ENCODE measurements around the gene PAX7. TPM values are rescaled to one million over a fixed set of nuclear protein-coding genes. Genes with fewer than 3 reads are reported as not detected.

Gene PAX7
- total RNA-seq, 2 donors from 2014 or later, result not detected

DNA sequence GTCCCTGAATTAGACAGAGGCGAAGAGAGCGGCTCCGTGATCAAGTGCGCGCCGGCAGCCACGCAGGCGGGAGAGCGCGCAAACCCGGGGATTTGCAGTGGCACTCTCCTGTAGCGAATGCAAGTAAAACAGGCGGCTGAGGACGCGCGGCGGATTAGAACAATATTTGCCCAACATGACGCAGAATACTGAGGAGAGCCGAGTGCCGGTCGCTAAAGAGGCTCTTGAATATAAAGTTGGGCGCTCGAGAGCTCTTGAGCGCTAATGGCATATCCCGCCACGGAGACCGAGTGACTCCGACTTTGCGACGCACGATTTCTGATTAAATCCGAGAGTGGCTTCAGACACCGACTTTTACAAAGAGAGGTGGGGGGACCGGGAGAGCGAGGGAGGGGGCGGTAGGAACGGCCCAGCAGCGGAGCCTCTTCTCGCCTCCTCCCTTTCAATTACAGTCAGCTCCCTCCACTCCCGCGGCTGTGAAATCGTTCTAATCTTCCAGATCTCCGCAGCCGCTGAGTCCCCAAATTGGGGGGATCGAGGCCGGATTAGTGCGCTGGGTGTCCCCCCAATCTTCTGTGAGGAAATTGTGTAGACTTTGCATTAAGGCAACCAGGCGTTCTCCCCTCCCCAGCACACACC lies 2.3 kb downstream of the PAX7 start:
- Mint-ChIP-seq H3K27ac (no peak overlapping the region), H3K4me3 (no peak overlapping the region), H3K27me3 (peaks cover 66 to 86% of the 10 kb centered on the region in 2 donors), H3K9me3 (no peaks in the 10 kb centered on the region), H3K4me1 (ENCODE audit: low read depth in 2 of 2) (peaks cover 0 to 5% of the 10 kb centered on the region in 2 donors), H3K36me3 (no peaks in the 10 kb centered on the region)
- DNase-seq (ENCODE audit: low spot score), result no peak
- no peak for ATAC-seq

DNA sequence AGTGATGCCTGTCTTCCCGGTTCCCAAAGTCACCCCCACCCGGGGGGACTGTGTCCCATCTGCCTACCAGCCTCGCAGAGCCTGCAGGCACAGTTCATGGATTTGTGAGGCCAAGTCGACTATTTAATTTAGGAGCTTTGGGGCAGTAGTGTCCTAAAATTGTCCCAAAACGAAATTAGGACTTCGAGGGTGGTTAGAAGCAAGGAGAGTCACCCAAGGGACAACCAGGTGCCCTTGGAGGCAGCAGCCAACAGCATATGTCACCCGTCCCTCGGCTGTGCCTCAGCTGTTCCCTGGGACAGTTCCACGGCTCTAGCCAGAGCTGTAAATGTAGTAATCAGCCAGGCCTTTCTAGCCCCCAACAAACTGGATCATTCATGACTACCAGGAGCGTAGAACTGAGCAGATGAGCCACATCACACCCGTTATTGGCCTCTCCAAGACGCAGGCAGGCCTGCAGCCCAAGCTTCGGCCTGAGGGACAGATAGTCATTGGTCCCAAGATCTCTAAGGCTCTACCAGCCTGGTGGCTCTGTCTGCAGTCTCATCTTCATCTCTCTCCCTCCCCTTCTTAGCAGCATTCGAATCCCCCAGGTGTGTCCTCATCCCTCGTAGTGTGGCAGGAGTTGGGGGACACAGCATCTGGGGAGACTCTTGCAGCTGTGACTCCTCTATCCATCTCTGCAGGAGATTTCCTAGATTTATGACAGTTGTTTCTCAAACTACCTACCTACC lies 2.9 kb downstream of the PAX7 start:
- no peaks in the 10 kb centered on the region for H3K9me3 Mint-ChIP-seq
- no peak overlapping the region for H3K27ac Mint-ChIP-seq
- no peak for DNase-seq (ENCODE audit: low spot score)
- no peak for ATAC-seq
- no peaks in the 10 kb centered on the region for H3K36me3 Mint-ChIP-seq
- no peak overlapping the region for H3K4me3 Mint-ChIP-seq
- H3K27me3 Mint-ChIP-seq, result peaks cover 71 to 87% of the 10 kb centered on the region in 2 donors
- H3K4me1 Mint-ChIP-seq (ENCODE audit: low read depth in 2 of 2), result peaks cover 0 to 5% of the 10 kb centered on the region in 2 donors

GRCh38 chr1:18634276-18634675 lies 3.6 kb downstream of the PAX7 start:
- H3K4me3 Mint-ChIP-seq, result no peak overlapping the region
- ATAC-seq (no peak), DNase-seq (ENCODE audit: low spot score) (no peak)
- peaks cover 72 to 87% of the 10 kb centered on the region in 2 donors for H3K27me3 Mint-ChIP-seq
- no peaks in the 10 kb centered on the region for H3K36me3 Mint-ChIP-seq
- H3K9me3 Mint-ChIP-seq, result no peaks in the 10 kb centered on the region
- H3K27ac Mint-ChIP-seq, result no peak overlapping the region
- H3K4me1 Mint-ChIP-seq (ENCODE audit: low read depth in 2 of 2), result peaks cover 0 to 5% of the 10 kb centered on the region in 2 donors

GRCh38 chr1:18635070-18635577 lies 4.5 kb downstream of the PAX7 start:
- ATAC-seq (no peak), DNase-seq (ENCODE audit: low spot score) (no peak)
- no peaks in the 10 kb centered on the region for H3K36me3 Mint-ChIP-seq
- H3K4me3 Mint-ChIP-seq, result no peak overlapping the region
- no peaks in the 10 kb centered on the region for H3K9me3 Mint-ChIP-seq
- H3K27me3 Mint-ChIP-seq, result peaks cover 77 to 90% of the 10 kb centered on the region in 2 donors
- H3K4me1 Mint-ChIP-seq (ENCODE audit: low read depth in 2 of 2), result peaks cover 0 to 5% of the 10 kb centered on the region in 2 donors
- no peak overlapping the region for H3K27ac Mint-ChIP-seq

DNA sequence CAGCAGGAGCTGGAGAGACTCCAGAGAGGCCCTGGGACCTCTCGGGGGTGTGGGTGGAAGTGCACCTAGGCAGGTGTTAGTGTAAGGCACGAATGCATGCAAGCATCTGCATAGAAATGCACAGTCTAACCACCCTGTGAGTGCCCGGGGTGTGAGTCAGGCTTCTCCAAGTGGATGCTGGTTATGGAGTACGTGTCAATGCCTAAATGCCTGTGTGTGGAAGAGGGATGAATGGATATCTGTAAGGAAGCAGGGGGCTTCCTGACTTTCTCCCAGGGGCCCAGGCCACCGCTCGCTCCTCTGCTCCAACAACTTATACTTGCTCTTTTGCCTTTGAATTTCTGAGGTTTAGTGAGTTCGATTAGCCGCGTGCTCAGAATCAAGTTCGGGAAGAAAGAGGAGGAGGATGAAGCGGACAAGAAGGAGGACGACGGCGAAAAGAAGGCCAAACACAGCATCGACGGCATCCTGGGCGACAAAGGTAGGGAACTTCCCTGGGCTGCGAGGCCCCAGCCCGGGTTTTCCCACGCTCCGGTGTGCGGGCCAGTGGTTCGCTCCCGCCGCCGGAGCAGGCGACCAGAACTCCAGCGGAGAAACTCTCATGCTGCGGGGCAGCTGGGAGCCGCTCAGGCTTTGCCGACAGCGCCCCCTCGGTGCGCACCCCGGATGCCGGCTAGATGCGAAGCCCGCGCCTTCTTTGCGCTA lies 5.4 kb downstream of the PAX7 start:
- H3K27me3 Mint-ChIP-seq, result peaks cover 78 to 91% of the 10 kb centered on the region in 2 donors
- no peak overlapping the region for H3K4me3 Mint-ChIP-seq
- DNase-seq (ENCODE audit: low spot score) (no peak), ATAC-seq (no peak)
- no peaks in the 10 kb centered on the region for H3K9me3 Mint-ChIP-seq
- no peaks in the 10 kb centered on the region for H3K36me3 Mint-ChIP-seq
- no peak overlapping the region for H3K27ac Mint-ChIP-seq
- H3K4me1 Mint-ChIP-seq (ENCODE audit: low read depth in 2 of 2), result peaks cover 0 to 5% of the 10 kb centered on the region in 2 donors

GRCh38 chr1:18636596-18637508 lies 6.2 kb downstream of the PAX7 start:
- ATAC-seq (no peak), DNase-seq (ENCODE audit: low spot score) (no peak)
- Mint-ChIP-seq H3K27me3 (peaks cover 82 to 95% of the 10 kb centered on the region in 2 donors), H3K4me1 (ENCODE audit: low read depth in 2 of 2) (peaks cover 0 to 4% of the 10 kb centered on the region in 2 donors), H3K36me3 (no peaks in the 10 kb centered on the region), H3K4me3 (no peak overlapping the region), H3K9me3 (no peaks in the 10 kb centered on the region), H3K27ac (no peak overlapping the region)

DNA sequence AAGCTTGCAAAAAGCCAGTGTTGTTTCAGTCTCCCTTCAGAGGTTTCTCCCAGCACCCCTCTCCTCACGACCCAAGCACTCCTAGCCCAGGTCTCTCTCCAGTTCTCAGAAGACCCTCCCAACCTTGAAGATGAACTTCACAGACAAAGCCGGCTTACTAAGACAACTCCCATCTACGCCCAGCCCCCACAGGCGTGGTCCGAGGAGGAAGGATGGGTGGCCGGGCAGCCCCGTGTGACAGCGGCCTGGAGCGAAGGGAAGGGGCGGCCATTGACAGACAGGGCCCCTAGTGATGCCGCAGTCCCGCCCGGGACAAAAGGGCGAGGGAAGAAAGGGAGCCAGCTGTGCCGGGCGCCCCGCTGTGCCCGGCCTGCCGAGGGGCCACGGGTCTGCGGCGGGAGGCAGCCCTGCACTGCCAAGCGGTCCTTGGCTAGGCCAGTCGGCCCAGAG lies 6.9 kb downstream of the PAX7 start:
- ATAC-seq (peak in 1 of 2 donors; percentile 8), DNase-seq (ENCODE audit: low spot score) (no peak)
- Mint-ChIP-seq H3K9me3 (no peaks in the 10 kb centered on the region), H3K27me3 (peaks cover 80 to 96% of the 10 kb centered on the region in 2 donors), H3K4me3 (no peak overlapping the region), H3K4me1 (ENCODE audit: low read depth in 2 of 2) (peaks cover 0 to 3% of the 10 kb centered on the region in 2 donors), H3K36me3 (no peaks in the 10 kb centered on the region), H3K27ac (no peak overlapping the region)

DNA sequence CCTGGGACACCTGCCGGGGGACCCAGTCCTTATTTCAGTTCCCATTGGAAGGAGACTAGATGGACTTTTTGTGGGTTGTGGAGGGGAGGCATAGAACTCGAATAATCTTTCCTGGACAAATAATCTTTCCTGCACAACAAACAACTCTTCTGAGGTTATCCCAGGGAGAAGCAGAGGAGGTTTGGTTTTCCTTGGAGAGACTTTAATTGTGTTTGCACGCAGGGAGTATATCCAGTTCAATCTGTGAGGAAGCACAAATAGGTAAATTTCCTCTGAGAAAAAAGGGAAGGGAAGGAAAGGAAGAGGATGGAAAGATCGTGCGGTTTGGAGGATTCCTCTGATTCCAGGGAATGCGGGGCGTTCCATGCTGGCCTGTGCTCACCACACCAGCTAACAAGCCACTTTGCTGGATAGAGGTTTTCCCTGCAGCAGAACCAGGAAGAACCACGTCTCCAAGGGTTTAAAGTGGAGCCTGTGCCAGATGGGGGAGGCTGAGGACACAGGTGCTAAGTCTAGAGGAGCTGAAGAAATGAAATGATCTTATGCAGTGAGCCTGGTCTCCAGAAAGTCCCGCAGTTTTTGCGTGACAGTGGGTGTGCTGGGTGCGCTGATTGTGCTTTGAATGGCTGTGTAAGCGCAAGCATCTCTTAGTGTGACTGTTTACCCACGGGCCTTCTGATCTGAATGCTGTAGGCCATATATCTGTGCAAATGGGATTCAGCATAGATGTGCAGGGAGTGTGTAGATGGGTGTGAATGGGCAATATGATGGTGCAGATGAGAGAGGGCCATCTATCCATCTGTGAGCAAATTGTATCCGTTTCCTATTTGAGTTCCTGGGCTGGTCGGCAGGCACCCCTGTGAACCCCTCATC lies 7.6 kb downstream of the PAX7 start:
- Mint-ChIP-seq H3K27ac (no peak overlapping the region), H3K4me3 (no peak overlapping the region), H3K36me3 (no peaks in the 10 kb centered on the region), H3K27me3 (peaks cover 75 to 96% of the 10 kb centered on the region in 2 donors), H3K4me1 (ENCODE audit: low read depth in 2 of 2) (peaks cover 0 to 3% of the 10 kb centered on the region in 2 donors), H3K9me3 (no peaks in the 10 kb centered on the region)
- no peak for ATAC-seq
- DNase-seq (ENCODE audit: low spot score), result no peak

DNA sequence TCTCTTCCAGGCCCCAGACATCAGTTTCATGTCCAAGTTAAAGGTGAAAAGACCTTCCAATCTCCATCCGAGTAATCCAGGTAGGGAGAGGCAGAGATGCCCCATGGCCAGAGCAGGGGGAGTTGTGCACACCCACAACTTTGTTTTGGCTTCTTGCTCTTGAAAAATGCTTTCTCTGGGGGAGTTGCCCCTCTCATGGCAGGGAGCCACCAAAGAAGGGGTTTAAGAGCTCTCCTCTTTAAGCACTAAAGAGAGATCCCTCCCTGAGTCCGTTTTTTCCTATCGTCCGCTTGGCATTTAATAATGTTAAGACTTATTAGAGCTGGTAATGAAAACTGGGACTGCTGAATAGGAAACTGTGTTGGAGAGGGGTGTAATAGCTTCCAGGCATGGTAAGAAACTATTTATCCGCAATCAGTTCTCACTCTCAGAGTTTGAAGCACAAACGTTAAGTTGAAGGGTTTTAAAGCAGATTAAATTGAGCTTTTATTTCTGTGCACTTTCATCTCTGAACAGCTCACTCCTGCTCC lies 8.3 kb downstream of the PAX7 start:
- ATAC-seq (no peak), DNase-seq (ENCODE audit: low spot score) (no peak)
- no peaks in the 10 kb centered on the region for H3K36me3 Mint-ChIP-seq
- no peaks in the 10 kb centered on the region for H3K9me3 Mint-ChIP-seq
- H3K27ac Mint-ChIP-seq, result no peak overlapping the region
- H3K4me1 Mint-ChIP-seq (ENCODE audit: low read depth in 2 of 2), result peaks cover 0 to 3% of the 10 kb centered on the region in 2 donors
- H3K27me3 Mint-ChIP-seq, result peaks cover 72 to 94% of the 10 kb centered on the region in 2 donors
- H3K4me3 Mint-ChIP-seq, result no peak overlapping the region

- Mint-ChIP-seq H3K4me3 (no peak overlapping the region), H3K9me3 (no peaks in the 10 kb centered on the region), H3K27ac (no peak overlapping the region), H3K36me3 (no peaks in the 10 kb centered on the region), H3K4me1 (ENCODE audit: low read depth in 2 of 2) (peaks cover 0 to 3% of the 10 kb centered on the region in 2 donors), H3K27me3 (peaks cover 69 to 92% of the 10 kb centered on the region in 2 donors)
- ATAC-seq (no peak), DNase-seq (ENCODE audit: low spot score) (no peak)
Measured at GRCh38 chr1:18639368-18640055, 8.9 kb downstream of the PAX7 start.

- Mint-ChIP-seq H3K27ac (no peak overlapping the region), H3K4me3 (no peak overlapping the region), H3K4me1 (ENCODE audit: low read depth in 2 of 2) (peaks cover 0 to 3% of the 10 kb centered on the region in 2 donors)
Measured at GRCh38 chr1:18640228-18641004, 9.8 kb downstream of the PAX7 start.

More at GRCh38 chr1:18640228-18641004, 9.8 kb downstream of the PAX7 start:
- DNase-seq (ENCODE audit: low spot score), result no peak
- Mint-ChIP-seq H3K36me3 (no peaks in the 10 kb centered on the region), H3K27me3 (peaks cover 69 to 92% of the 10 kb centered on the region in 2 donors), H3K9me3 (no peaks in the 10 kb centered on the region)
- no peak for ATAC-seq

All from natural killer cell treated with Interleukin-12 subunit alpha and Interleukin-12 subunit beta and Interleukin-15 and Interleukin-18, amount 100 ng/mL, for 72 hours (primary cell).